ENCODE measurements around the gene PDHA1.

Gene PDHA1

DNA sequence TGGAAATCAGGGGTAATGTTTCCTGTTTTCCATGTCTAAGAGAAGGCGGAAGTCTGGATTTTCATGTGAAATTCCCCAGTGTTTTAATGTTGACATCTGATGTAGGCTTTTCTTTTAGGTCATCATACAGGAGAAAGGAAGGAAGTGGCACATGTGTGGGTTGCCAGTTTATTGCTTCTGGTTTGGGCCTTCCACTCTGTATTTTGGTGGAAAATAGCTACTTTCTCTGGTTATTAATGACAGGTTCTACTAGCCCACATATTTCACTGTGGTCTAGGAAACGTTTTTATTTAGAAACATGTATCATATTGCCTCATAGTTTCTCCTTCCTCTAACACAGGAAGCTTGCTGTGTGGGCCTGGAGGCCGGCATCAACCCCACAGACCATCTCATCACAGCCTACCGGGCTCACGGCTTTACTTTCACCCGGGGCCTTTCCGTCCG lies 7.2 kb downstream of the PDHA1 start:
- peak; percentile 49; the same call in 1 of the 2 replicates for TF ChIP-seq SPI1 (IDR thresholded peaks at IDR 0.05; ENCODE audit: borderline replicate concordance, low read depth)
- TF ChIP-seq, protein P1, sequence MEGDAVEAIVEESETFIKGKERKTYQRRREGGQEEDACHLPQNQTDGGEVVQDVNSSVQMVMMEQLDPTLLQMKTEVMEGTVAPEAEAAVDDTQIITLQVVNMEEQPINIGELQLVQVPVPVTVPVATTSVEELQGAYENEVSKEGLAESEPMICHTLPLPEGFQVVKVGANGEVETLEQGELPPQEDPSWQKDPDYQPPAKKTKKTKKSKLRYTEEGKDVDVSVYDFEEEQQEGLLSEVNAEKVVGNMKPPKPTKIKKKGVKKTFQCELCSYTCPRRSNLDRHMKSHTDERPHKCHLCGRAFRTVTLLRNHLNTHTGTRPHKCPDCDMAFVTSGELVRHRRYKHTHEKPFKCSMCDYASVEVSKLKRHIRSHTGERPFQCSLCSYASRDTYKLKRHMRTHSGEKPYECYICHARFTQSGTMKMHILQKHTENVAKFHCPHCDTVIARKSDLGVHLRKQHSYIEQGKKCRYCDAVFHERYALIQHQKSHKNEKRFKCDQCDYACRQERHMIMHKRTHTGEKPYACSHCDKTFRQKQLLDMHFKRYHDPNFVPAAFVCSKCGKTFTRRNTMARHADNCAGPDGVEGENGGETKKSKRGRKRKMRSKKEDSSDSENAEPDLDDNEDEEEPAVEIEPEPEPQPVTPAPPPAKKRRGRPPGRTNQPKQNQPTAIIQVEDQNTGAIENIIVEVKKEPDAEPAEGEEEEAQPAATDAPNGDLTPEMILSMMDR (IDR thresholded peaks at IDR 0.05; ENCODE audit: insufficient read depth, low read length): no peak
- no peak overlapping the region for H3K4me3 ChIP-seq (replicated peaks; ENCODE audit: insufficient read depth, low read length)
- DNase-seq (ENCODE audit: low read depth in 1 of 2, low spot score in 1 of 2): peak in 1 of 2 experiments; percentile 60
- H3K27me3 ChIP-seq (ENCODE audit: insufficient read depth, poor library complexity, severe bottlenecking): no peaks in the 10 kb centered on the region
- H3K27ac ChIP-seq (replicated peaks): peak overlapping the region; percentile 72

DNA sequence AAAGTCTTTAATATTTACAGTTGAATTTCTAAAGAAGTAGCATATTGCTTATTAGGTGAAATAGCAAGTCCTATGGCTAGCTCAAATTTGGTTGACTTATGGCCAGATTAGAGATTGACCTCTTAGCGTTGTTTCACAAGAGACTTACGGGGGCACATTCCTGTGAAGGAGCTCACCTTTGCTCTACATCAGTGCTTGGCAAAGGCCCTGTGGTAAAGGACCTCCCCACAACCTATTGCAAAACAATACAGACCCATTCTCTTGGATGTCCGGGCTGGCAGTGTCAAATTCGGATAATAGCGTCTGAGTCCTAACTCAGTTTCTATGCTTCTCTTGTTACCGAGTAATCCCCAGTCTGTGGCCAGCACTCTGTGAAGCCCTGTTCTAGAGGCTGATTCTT lies 10.9 kb downstream of the PDHA1 start:
- TF ChIP-seq GABPA (IDR thresholded peaks at IDR 0.05; ENCODE audit: low read depth) (no peak), SPI1 (IDR thresholded peaks at IDR 0.05; ENCODE audit: borderline replicate concordance, low read depth) (no peak), POLR2AphosphoS5 (IDR thresholded peaks at IDR 0.05; ENCODE audit: low read depth) (no peak)
- TF ChIP-seq, protein P2, sequence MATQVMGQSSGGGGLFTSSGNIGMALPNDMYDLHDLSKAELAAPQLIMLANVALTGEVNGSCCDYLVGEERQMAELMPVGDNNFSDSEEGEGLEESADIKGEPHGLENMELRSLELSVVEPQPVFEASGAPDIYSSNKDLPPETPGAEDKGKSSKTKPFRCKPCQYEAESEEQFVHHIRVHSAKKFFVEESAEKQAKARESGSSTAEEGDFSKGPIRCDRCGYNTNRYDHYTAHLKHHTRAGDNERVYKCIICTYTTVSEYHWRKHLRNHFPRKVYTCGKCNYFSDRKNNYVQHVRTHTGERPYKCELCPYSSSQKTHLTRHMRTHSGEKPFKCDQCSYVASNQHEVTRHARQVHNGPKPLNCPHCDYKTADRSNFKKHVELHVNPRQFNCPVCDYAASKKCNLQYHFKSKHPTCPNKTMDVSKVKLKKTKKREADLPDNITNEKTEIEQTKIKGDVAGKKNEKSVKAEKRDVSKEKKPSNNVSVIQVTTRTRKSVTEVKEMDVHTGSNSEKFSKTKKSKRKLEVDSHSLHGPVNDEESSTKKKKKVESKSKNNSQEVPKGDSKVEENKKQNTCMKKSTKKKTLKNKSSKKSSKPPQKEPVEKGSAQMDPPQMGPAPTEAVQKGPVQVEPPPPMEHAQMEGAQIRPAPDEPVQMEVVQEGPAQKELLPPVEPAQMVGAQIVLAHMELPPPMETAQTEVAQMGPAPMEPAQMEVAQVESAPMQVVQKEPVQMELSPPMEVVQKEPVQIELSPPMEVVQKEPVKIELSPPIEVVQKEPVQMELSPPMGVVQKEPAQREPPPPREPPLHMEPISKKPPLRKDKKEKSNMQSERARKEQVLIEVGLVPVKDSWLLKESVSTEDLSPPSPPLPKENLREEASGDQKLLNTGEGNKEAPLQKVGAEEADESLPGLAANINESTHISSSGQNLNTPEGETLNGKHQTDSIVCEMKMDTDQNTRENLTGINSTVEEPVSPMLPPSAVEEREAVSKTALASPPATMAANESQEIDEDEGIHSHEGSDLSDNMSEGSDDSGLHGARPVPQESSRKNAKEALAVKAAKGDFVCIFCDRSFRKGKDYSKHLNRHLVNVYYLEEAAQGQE (IDR thresholded peaks at IDR 0.05; ENCODE audit: insufficient replicate concordance, low read depth): no peak
- TF ChIP-seq, protein P1 (IDR thresholded peaks at IDR 0.05; ENCODE audit: insufficient read depth, low read length): no peak
- DNase-seq (ENCODE audit: low read depth in 1 of 2, low spot score in 1 of 2): no peak
- no peak overlapping the region for H3K4me3 ChIP-seq (replicated peaks; ENCODE audit: insufficient read depth, low read length)
- no peaks in the 10 kb centered on the region for H3K27me3 ChIP-seq (ENCODE audit: insufficient read depth, poor library complexity, severe bottlenecking)
- H3K27ac ChIP-seq (replicated peaks): no peak overlapping the region

DNA sequence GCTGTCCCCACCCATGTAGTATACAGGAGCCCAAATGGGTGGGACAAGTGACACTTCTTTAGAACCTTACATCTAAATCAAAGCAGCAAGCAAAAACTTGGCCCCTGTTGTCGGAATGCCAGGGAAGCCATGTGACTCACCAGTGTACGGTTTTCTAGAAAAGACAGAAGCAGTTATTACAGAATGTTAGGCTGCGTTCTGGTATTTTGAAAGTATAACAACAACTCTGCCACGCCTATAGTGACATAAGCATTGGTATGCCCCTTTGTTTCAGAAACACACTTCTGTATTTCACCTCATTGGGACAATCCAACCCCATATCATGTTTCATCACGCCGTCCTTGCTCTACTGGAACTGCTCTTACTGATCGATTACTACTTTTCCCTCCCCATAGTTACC lies 14.8 kb downstream of the PDHA1 start:
- TF ChIP-seq GABPA (IDR thresholded peaks at IDR 0.05; ENCODE audit: low read depth): no peak
- TF ChIP-seq, protein P2 (IDR thresholded peaks at IDR 0.05; ENCODE audit: insufficient replicate concordance, low read depth): no peak
- no peak for TF ChIP-seq SPI1 (IDR thresholded peaks at IDR 0.05; ENCODE audit: borderline replicate concordance, low read depth)
- TF ChIP-seq, protein P1 (IDR thresholded peaks at IDR 0.05; ENCODE audit: insufficient read depth, low read length): no peak
- no peak for TF ChIP-seq POLR2AphosphoS5 (IDR thresholded peaks at IDR 0.05; ENCODE audit: low read depth)
- no peak overlapping the region for H3K4me3 ChIP-seq (replicated peaks; ENCODE audit: insufficient read depth, low read length)
- no peak for DNase-seq (ENCODE audit: low read depth in 1 of 2, low spot score in 1 of 2)
- H3K27me3 ChIP-seq (ENCODE audit: insufficient read depth, poor library complexity, severe bottlenecking): no peaks in the 10 kb centered on the region
- no peak overlapping the region for H3K27ac ChIP-seq (replicated peaks)

DNA sequence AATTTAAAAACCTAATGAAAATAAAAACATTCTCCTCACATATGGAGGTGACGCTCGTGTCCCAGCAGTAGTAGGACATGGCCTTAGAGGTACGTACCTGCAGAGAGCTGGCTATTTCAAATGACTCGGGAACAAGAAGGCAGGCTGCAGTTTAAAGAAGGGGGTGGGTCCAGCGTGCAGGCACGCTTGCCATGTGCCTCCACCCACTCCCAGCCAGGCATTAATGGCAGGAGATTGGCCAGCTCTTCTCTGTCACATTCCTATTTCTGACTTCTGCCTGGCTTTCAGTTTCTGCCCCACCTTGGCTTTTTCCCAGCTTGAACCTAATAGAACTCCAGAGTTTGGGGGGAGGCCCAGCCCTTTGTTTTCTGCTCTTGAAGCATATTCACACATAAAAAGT lies 17.2 kb downstream of the PDHA1 start:
- no peak for TF ChIP-seq GABPA (IDR thresholded peaks at IDR 0.05; ENCODE audit: low read depth)
- TF ChIP-seq SPI1 (IDR thresholded peaks at IDR 0.05; ENCODE audit: borderline replicate concordance, low read depth): no peak
- TF ChIP-seq, protein P1 (IDR thresholded peaks at IDR 0.05; ENCODE audit: insufficient read depth, low read length): no peak
- TF ChIP-seq POLR2AphosphoS5 (IDR thresholded peaks at IDR 0.05; ENCODE audit: low read depth): no peak
- TF ChIP-seq, protein P2 (IDR thresholded peaks at IDR 0.05; ENCODE audit: insufficient replicate concordance, low read depth): no peak
- H3K27ac ChIP-seq (replicated peaks): no peak overlapping the region
- H3K27me3 ChIP-seq (ENCODE audit: insufficient read depth, poor library complexity, severe bottlenecking): no peaks in the 10 kb centered on the region
- no peak for DNase-seq (ENCODE audit: low read depth in 1 of 2, low spot score in 1 of 2)
- no peak overlapping the region for H3K4me3 ChIP-seq (replicated peaks; ENCODE audit: insufficient read depth, low read length)

All from HL-60 (cell line).